Subcutaneous adipose tissue (tissue), 4 donors: Measurements from ENCODE around the gene RAB20. TPM values are rescaled to one million over a fixed set of nuclear protein-coding genes. Genes with fewer than 3 reads are reported as not detected.

Experiments
- CTCF ChIP-seq: fragments of 450-650 bp; IDR thresholded peaks from one replicate; pipeline ENCODE4 v1.5.1; 2016; ENCODE audit warnings: low read depth, mild to moderate bottlenecking, control low read depth, antibody characterized with exemption, moderate library complexity
- total RNA-seq, 4 donors: library from RNA; depleted of rRNA; stranded (reverse); fragments of >200 nt; gene quantifications; one replicate each; pipeline ENCODE4 v1.1.0, GENCODE V29; 2016

Gene RAB20
- total RNA-seq, 4 donors from 2014 or later = 26.6 to 78.5 (median 37.8) TPM

GRCh38 chr13:110519046-110519445 is 42.5 kb downstream of the RAB20 start:
- TF ChIP-seq CTCF = no peak

GRCh38 chr13:110518571-110518970 is 43.0 kb downstream of the RAB20 start:
- TF ChIP-seq CTCF = no peak

GRCh38 chr13:110518226-110518525 is 43.3 kb downstream of the RAB20 start:
- no peak for TF ChIP-seq CTCF

- TF ChIP-seq CTCF = no peak
These were observed 43.9 kb downstream of the RAB20 start for GRCh38 chr13:110517505-110518225.

- TF ChIP-seq CTCF = no peak
These were observed 45.0 kb downstream of the RAB20 start for GRCh38 chr13:110516500-110516899.

- TF ChIP-seq CTCF = no peak
These were observed 49.3 kb downstream of the RAB20 start for GRCh38 chr13:110512198-110512740.

- no peak for TF ChIP-seq CTCF
These were observed 49.9 kb downstream of the RAB20 start for GRCh38 chr13:110511509-110512181.
